ENCODE measurements around the gene CALR.

DNA sequence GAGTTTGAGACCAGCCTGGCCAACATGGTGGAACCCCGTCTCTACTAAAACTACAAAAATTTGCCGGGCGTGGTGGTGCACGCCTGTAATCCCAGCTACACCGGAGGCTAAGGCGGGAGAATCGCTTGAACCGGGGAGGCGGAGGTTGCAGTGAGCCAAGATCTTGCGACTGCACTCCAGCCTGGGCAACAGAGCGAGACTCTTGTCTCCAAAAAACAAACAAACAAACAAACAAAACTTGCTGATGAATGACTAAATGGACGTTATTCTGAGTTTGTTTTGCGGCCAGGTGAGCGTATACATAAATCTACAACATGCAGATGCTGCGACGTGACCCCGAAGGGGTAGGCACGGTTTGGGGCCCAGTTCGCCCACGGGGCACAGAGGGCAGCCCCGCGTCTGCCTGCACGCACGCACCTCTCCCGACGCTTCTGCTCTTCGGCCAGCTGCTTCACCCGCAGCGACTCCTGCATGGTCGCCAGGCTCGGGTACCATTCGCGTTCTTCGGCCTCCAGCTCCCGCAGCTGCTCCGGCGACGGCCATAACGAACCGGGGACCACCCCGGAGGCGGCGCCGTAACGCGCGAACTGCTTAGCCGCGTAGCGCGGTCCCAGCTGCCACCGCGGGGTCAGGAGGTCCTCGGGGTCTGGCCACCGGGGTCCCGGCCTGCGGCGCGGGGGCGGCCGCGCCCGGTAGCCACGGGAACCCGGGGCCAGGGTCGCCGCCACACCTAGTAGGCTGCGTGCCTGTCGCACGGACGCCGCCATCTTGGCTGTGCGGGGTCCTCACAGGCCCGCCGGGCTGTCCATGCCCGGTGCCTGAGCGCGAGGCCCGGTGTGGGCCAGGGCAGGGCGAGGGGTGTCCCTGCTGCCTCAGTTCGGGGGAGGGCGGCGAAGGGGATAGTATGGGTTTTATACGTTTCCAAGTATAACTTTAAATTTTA, 18.3 kb downstream of the CALR start, which contains the start of gene GADD45GIP1:
- no peak for TF ChIP-seq CTCF (optimal IDR thresholded peaks at IDR 0.05 in 1 of 3, IDR thresholded peaks at IDR 0.05 in 1 of 3, conservative IDR thresholded peaks at IDR 0.05 in 1 of 3; ENCODE audit: extremely low read depth in 1 of 3, insufficient read depth in 2 of 3, low read length in 3 of 3)
- no peak for TF ChIP-seq EZH2 (IDR thresholded peaks at IDR 0.05; ENCODE audit: low read length)

All from keratinocyte (primary cell).